ENCODE measurements around the gene WDR91. TPM values are rescaled to one million over a fixed set of nuclear protein-coding genes. Genes with fewer than 3 reads are reported as not detected.
A peak's percentile ranks its signal among the peaks of the same experiment; 100 is the strongest.
"Not testable (repeated sequence)": the region's sequence is repeated elsewhere in the genome, so short reads cannot be mapped to it uniquely, and the experiment has no call there.

Gene WDR91
- polyA plus RNA-seq, 1 experiment: 6.3 TPM

GRCh38 chr7:135175931-135176330, 35.4 kb downstream of the WDR91 start:
- Histone ChIP-seq H3K4me3 (ENCODE audit: low read depth, low read length) (no peak overlapping the region), H3K27me3 (ENCODE audit: control insufficient read depth, insufficient read depth, low read length) (no peaks in the 10 kb centered on the region), H3K9me3 (ENCODE audit: control insufficient read depth, insufficient read depth, low read length) (peaks cover 11% of the 10 kb centered on the region; the same call in 1 of the 2 replicates), H3K27ac (ENCODE audit: low read depth, low read length) (no peak overlapping the region)
- ChIA-PET POLR2A (no interaction called here), CTCF (no interaction called here)
- DNase-seq (ENCODE audit: low read depth, low spot score): no peak
- TF ChIP-seq CTCF (IDR thresholded peaks at IDR 0.05; ENCODE audit: low read depth, low read length): no peak

- no peak for DNase-seq (ENCODE audit: low read depth, low spot score)
- H3K27ac ChIP-seq (ENCODE audit: low read depth, low read length): no peak overlapping the region
- H3K4me3 ChIP-seq (ENCODE audit: low read depth, low read length): no peak overlapping the region
- H3K9me3 ChIP-seq (ENCODE audit: control insufficient read depth, insufficient read depth, low read length): peaks cover 6% of the 10 kb centered on the region; the same call in 1 of the 2 replicates
- ChIA-PET POLR2A (no interaction called here), CTCF (no interaction called here)
- H3K27me3 ChIP-seq (ENCODE audit: control insufficient read depth, insufficient read depth, low read length): no peaks in the 10 kb centered on the region
- no peak for TF ChIP-seq CTCF (IDR thresholded peaks at IDR 0.05; ENCODE audit: low read depth, low read length)
Observed at GRCh38 chr7:135174941-135175340, 36.4 kb downstream of the WDR91 start.

GRCh38 chr7:135173916-135174315, 37.4 kb downstream of the WDR91 start:
- H3K27ac ChIP-seq (ENCODE audit: low read depth, low read length); H3K4me3 ChIP-seq (ENCODE audit: low read depth, low read length); POLR2A ChIA-PET; DNase-seq (ENCODE audit: low read depth, low spot score); H3K9me3 ChIP-seq (ENCODE audit: control insufficient read depth, insufficient read depth, low read length); H3K27me3 ChIP-seq (ENCODE audit: control insufficient read depth, insufficient read depth, low read length): not testable (repeated sequence)
- CTCF ChIA-PET: interaction anchor here (0.6 kb wide), 1 partner anchor 37 kb away, joined by 3 read pairs; the partner anchor contains the start of gene WDR91

GRCh38 chr7:135171581-135172291, 39.6 kb downstream of the WDR91 start:
- not testable (repeated sequence) for H3K4me3 ChIP-seq (ENCODE audit: low read depth, low read length); H3K9me3 ChIP-seq (ENCODE audit: control insufficient read depth, insufficient read depth, low read length); DNase-seq (ENCODE audit: low read depth, low spot score); H3K27me3 ChIP-seq (ENCODE audit: control insufficient read depth, insufficient read depth, low read length)
- peak overlapping the region; percentile 74 for H3K27ac ChIP-seq (ENCODE audit: low read depth, low read length)
- ChIA-PET POLR2A (interaction anchor here (1.3 to 2.0 kb wide), 3 partner anchors 22 to 185 kb away, joined by 4 to 6 read pairs (median 4); partner anchors contain the start of genes AGBL3 and TMEM140), CTCF (interaction anchor here (0.6 to 2.8 kb wide), 19 partner anchors 8 to 1130 kb away, joined by 3 to 15 read pairs (median 4); partner anchors contain the start of genes AGBL3 and TMEM140)

- Histone ChIP-seq H3K27ac (ENCODE audit: low read depth, low read length) (peak overlapping the region; percentile 97), H3K4me3 (ENCODE audit: low read depth, low read length) (peak overlapping the region; percentile 78)
- not testable (repeated sequence) for DNase-seq (ENCODE audit: low read depth, low spot score); H3K27me3 ChIP-seq (ENCODE audit: control insufficient read depth, insufficient read depth, low read length); H3K9me3 ChIP-seq (ENCODE audit: control insufficient read depth, insufficient read depth, low read length)
- CTCF ChIA-PET: interaction anchor here (0.6 to 2.8 kb wide), 25 partner anchors 9 to 1129 kb away, joined by 3 to 15 read pairs (median 4); partner anchors contain the start of genes AGBL3 and TMEM140
- POLR2A ChIA-PET: interaction anchor here (1.1 to 2.0 kb wide), 5 partner anchors 11 to 525 kb away, joined by 3 to 12 read pairs (median 4); partner anchors contain the start of genes AGBL3, BPGM and TMEM140
Observed at GRCh38 chr7:135170998-135171481, 40.3 kb downstream of the WDR91 start.

GRCh38 chr7:135170274-135170997, 40.9 kb downstream of the WDR91 start, which contains the start of gene CYREN:
Gene CYREN, minus strand, starts transcription at chr7:135170707. Its CDS starts 1,785 bp downstream, at chr7:135168922.
- peak within 1 kb of the TSS; percentile 97 for H3K27ac ChIP-seq (ENCODE audit: low read depth, low read length)
- TF ChIP-seq CTCF (IDR thresholded peaks at IDR 0.05; ENCODE audit: low read depth, low read length): peak; percentile 65
- peak within 1 kb of the TSS; percentile 78 for H3K4me3 ChIP-seq (ENCODE audit: low read depth, low read length)
- DNase-seq (ENCODE audit: low read depth, low spot score): peak; percentile 74
- ChIA-PET CTCF (interaction anchor here (0.5 to 2.8 kb wide), 22 partner anchors 9 to 486 kb away, joined by 3 to 15 read pairs (median 4); partner anchors contain the start of genes AGBL3 and TMEM140), POLR2A (interaction anchor here (0.9 to 2.0 kb wide), 7 partner anchors 10 to 524 kb away, joined by 3 to 12 read pairs (median 4); partner anchors contain the start of genes AGBL3, BPGM and TMEM140)
- H3K27me3 ChIP-seq (ENCODE audit: control insufficient read depth, insufficient read depth, low read length): no peaks in the 10 kb centered on the region
- H3K9me3 ChIP-seq (ENCODE audit: control insufficient read depth, insufficient read depth, low read length): no peaks in the 10 kb centered on the region; the same call in 1 of the 2 replicates
